ENCODE measurements around the gene SORBS2.

DNA sequence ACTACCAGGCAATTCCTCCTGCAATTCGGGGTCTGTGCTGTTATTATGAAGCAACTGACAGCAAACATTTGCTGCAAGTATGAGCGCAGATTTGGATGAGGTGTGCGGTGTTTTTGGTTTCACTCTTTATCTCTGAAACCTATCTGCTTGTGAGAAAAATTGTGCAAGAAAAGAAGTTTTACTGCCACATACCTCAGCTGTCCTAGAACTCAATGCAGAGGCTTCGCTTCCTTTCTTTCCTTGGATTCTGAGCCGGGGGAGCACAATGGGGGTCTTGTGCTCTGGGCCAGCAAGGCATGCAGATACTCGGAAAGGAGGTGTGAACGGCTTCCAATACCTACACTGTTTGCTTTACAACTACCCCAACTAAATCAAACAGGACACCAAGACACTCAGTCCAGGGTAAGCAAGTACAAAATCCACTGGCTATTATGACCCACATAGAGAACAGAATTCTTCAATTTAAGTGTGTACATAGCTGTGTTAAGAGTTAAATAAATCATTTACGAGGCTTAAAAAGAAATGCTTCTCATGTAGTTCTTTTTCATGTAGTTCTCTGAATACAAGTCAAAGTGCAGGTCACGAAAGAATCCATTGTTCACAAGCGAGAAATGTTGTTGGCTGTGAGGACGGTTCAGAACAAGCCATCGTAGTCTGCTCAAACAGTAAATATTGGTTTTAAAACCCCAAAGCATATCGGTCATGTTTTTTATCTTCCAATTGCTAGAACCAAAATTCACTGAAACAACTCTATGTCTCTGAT, 1.1 kb downstream of the SORBS2 start:
- no peak for TF ChIP-seq POLR2AphosphoS5 (IDR thresholded peaks at IDR 0.05)
- TF ChIP-seq, protein P1, sequence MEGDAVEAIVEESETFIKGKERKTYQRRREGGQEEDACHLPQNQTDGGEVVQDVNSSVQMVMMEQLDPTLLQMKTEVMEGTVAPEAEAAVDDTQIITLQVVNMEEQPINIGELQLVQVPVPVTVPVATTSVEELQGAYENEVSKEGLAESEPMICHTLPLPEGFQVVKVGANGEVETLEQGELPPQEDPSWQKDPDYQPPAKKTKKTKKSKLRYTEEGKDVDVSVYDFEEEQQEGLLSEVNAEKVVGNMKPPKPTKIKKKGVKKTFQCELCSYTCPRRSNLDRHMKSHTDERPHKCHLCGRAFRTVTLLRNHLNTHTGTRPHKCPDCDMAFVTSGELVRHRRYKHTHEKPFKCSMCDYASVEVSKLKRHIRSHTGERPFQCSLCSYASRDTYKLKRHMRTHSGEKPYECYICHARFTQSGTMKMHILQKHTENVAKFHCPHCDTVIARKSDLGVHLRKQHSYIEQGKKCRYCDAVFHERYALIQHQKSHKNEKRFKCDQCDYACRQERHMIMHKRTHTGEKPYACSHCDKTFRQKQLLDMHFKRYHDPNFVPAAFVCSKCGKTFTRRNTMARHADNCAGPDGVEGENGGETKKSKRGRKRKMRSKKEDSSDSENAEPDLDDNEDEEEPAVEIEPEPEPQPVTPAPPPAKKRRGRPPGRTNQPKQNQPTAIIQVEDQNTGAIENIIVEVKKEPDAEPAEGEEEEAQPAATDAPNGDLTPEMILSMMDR (IDR thresholded peaks at IDR 0.05; ENCODE audit: poor library complexity, severe bottlenecking), result no peak
- no peak for TF ChIP-seq EZH2 (IDR thresholded peaks at IDR 0.05; ENCODE audit: borderline replicate concordance, insufficient read depth, low read length, poor library complexity, severe bottlenecking)
- TF ChIP-seq, protein P2, sequence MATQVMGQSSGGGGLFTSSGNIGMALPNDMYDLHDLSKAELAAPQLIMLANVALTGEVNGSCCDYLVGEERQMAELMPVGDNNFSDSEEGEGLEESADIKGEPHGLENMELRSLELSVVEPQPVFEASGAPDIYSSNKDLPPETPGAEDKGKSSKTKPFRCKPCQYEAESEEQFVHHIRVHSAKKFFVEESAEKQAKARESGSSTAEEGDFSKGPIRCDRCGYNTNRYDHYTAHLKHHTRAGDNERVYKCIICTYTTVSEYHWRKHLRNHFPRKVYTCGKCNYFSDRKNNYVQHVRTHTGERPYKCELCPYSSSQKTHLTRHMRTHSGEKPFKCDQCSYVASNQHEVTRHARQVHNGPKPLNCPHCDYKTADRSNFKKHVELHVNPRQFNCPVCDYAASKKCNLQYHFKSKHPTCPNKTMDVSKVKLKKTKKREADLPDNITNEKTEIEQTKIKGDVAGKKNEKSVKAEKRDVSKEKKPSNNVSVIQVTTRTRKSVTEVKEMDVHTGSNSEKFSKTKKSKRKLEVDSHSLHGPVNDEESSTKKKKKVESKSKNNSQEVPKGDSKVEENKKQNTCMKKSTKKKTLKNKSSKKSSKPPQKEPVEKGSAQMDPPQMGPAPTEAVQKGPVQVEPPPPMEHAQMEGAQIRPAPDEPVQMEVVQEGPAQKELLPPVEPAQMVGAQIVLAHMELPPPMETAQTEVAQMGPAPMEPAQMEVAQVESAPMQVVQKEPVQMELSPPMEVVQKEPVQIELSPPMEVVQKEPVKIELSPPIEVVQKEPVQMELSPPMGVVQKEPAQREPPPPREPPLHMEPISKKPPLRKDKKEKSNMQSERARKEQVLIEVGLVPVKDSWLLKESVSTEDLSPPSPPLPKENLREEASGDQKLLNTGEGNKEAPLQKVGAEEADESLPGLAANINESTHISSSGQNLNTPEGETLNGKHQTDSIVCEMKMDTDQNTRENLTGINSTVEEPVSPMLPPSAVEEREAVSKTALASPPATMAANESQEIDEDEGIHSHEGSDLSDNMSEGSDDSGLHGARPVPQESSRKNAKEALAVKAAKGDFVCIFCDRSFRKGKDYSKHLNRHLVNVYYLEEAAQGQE (IDR thresholded peaks at IDR 0.05; ENCODE audit: borderline replicate concordance), result no peak
- no peak for TF ChIP-seq EP300 (conservative IDR thresholded peaks at IDR 0.05; ENCODE audit: poor library complexity, severe bottlenecking)
- no peak for TF ChIP-seq MXI1 (conservative IDR thresholded peaks at IDR 0.05; ENCODE audit: poor library complexity, severe bottlenecking)
- TF ChIP-seq TAF1 (IDR thresholded peaks at IDR 0.05; ENCODE audit: low read depth), result no peak
